BJ (cell line): Measurements from ENCODE around the gene PTPRM. TPM values are rescaled to one million over a fixed set of nuclear protein-coding genes. Genes with fewer than 3 reads are reported as not detected.

ENCODE experiments used
- CTCF ChIA-PET: fragments of 350-600 bp; formaldehyde crosslinking; extraction: SDS; loops from one replicate; lab custom pipeline; 2021; ENCODE audit warnings: antibody characterized with exemption, inconsistent platforms; lab: Yijun Ruan, JAX
- POLR2A ChIA-PET: fragments of 300-600 bp; sonication (Branson Sonifier 250); formaldehyde crosslinking; extraction: SDS; loops from one replicate; lab custom pipeline; 2021; ENCODE audit warnings: antibody characterized with exemption; lab: Charles Lee
- DNase-seq: peaks from one replicate; pipeline ENCODE4 v3.0.0-alpha.2; 2011; ENCODE audit warnings: low read depth
- H3K27me3 ChIP-seq: 2 replicates; pipeline ENCODE4 v1.6.0; 2011; ENCODE audit warnings: low read length; ENCODE audit not compliant: control insufficient read depth, insufficient read depth
- H3K36me3 ChIP-seq: 2 replicates; pipeline ENCODE4 v1.5.1; 2011; ENCODE audit warnings: low read length; ENCODE audit not compliant: control insufficient read depth, insufficient read depth
- H3K4me3 ChIP-seq: 2 replicates; pipeline ENCODE4 v1.5.1; 2011; ENCODE audit warnings: low read depth, mild to moderate bottlenecking, control low read depth, low read length
- polyA plus RNA-seq: library from polyadenylated mRNA; depleted of rRNA; stranded (reverse); fragments of >200 nt; gene quantifications from 2 replicates; pipeline ENCODE4 v1.2.3, GENCODE V29; 2011
- TF ChIP-seq, protein P1 (sequence below): IDR thresholded peaks from 2 replicates; pipeline ENCODE4 v1.5.1; 2011; ENCODE audit warnings: low read depth, mild to moderate bottlenecking, control low read depth, inconsistent platforms, low read length, moderate library complexity; ENCODE audit not compliant: insufficient read depth

The PTPRM gene
- polyA plus RNA-seq, 1 experiment: 149 TPM

DNA sequence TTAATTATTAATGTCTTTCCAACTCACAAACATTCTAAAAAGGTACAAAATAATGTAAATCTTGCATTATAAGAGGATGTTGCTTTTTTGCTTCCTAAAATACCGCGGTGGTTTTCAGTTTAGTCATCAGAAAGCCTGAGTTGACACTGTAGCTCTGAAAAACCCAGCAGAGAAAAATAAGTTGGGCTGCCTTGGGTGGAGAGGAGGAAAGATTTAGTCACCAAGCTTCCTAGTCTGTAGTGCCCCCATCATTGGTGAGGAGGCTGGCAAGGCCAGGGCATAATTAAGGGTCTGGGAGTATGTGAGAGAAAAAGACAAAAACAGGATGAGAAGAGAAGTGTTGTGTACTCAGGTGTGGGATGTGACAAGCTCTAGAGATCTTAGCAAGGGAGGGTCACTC is 5.7 kb downstream of the PTPRM start:
- DNase-seq: no peak
- ChIA-PET POLR2A (interaction anchor here (0.5 kb wide), 1 partner anchor 29 kb away, joined by 10 read pairs; no protein-coding TSS in a partner anchor), CTCF (interaction anchor here (1.9 kb wide), 1 partner anchor 36 kb away, joined by 7 read pairs; no protein-coding TSS in a partner anchor)
- Histone ChIP-seq H3K36me3 (no peaks in the 10 kb centered on the region), H3K27me3 (no peaks in the 10 kb centered on the region), H3K4me3 (no peak overlapping the region)
- TF ChIP-seq, protein P1, sequence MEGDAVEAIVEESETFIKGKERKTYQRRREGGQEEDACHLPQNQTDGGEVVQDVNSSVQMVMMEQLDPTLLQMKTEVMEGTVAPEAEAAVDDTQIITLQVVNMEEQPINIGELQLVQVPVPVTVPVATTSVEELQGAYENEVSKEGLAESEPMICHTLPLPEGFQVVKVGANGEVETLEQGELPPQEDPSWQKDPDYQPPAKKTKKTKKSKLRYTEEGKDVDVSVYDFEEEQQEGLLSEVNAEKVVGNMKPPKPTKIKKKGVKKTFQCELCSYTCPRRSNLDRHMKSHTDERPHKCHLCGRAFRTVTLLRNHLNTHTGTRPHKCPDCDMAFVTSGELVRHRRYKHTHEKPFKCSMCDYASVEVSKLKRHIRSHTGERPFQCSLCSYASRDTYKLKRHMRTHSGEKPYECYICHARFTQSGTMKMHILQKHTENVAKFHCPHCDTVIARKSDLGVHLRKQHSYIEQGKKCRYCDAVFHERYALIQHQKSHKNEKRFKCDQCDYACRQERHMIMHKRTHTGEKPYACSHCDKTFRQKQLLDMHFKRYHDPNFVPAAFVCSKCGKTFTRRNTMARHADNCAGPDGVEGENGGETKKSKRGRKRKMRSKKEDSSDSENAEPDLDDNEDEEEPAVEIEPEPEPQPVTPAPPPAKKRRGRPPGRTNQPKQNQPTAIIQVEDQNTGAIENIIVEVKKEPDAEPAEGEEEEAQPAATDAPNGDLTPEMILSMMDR: no peak

DNA sequence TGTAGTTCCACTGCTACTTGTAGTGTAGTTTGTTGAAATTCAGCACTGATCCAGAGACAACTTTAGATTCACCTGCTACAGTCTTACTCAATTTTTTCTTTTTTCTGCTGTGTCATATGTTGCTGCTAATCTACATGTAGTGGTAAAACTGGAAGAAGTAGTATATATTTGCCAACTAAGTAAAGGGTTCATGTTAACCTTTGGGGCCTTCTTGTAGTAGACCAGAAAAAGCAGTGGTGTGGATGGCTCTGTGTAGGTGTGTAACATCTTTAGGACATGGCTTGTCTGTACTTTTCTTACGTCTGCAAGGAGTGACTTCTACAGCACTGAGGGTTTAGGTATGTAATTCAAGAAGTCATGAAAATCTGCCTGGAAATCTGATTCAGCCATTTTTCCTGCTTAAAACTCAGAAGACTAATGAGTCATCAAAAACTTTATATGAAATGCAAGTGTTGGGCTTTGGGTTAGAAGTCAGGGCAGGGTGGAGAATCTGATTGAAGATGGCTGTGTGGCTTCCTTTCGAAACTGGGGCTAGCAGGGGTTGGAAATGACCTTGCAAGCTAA is 8.4 kb downstream of the PTPRM start:
- CTCF ChIA-PET: interaction anchor here (3.1 kb wide), 1 partner anchor 8 kb away, joined by 19 read pairs; the partner anchor contains the start of gene PTPRM
- POLR2A ChIA-PET: no interaction called here
- no peak for DNase-seq
- H3K27me3 ChIP-seq: no peaks in the 10 kb centered on the region
- TF ChIP-seq, protein P1: no peak
- H3K36me3 ChIP-seq: no peaks in the 10 kb centered on the region
- no peak overlapping the region for H3K4me3 ChIP-seq

DNA sequence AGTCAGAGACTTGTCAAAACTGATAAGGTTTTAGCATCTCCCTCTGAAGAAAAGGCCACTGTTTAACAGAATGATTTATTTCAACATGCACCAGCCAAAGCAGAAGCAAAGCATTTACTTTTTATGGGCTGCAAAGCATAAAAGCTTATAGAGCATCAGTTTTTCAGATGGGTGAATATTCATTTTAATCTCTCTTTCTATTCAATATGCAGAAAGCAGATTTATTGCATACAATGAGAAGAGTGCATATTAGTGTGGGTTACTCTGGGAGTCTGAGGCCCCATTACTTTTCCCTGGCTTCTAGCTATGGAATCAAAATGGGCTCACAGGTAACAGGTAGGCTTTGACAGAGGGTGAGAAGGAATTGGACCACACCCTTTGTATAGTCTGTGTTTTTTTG is 9.0 kb downstream of the PTPRM start:
- Histone ChIP-seq H3K36me3 (no peaks in the 10 kb centered on the region), H3K4me3 (no peak overlapping the region), H3K27me3 (no peaks in the 10 kb centered on the region)
- ChIA-PET POLR2A (no interaction called here), CTCF (interaction anchor here (3.1 kb wide), 1 partner anchor 9 kb away, joined by 19 read pairs; the partner anchor contains the start of gene PTPRM)
- DNase-seq: no peak
- TF ChIP-seq, protein P1: no peak

DNA sequence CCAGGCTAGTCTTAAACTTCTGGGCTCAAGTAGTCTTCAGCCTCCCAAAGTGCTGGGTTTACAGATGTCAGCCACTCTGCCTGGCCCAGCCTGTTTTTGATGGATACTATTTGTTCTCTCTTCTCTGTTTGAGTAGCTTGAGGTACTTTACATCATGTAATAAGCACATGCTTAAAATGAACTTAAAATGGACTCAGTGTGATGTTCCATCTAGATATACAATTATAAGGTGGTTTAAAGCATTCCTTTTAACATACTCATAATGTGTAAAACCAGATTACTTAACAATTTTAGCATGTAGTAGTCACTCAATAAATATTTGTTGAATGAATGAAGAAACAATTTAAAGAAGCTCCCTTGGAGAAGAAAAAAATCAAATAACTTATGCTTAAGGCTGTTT is 9.6 kb downstream of the PTPRM start:
- DNase-seq: peak; percentile 77
- Histone ChIP-seq H3K36me3 (no peaks in the 10 kb centered on the region), H3K4me3 (no peak overlapping the region), H3K27me3 (no peaks in the 10 kb centered on the region)
- ChIA-PET POLR2A (interaction anchor here (0.6 kb wide), 1 partner anchor 189 kb away, joined by 3 read pairs; no protein-coding TSS in a partner anchor), CTCF (interaction anchor here (0.5 to 3.1 kb wide), 3 partner anchors 10 to 660 kb away, joined by 3 to 19 read pairs (median 3); partner anchors contain the start of gene PTPRM)
- TF ChIP-seq, protein P1: no peak

DNA sequence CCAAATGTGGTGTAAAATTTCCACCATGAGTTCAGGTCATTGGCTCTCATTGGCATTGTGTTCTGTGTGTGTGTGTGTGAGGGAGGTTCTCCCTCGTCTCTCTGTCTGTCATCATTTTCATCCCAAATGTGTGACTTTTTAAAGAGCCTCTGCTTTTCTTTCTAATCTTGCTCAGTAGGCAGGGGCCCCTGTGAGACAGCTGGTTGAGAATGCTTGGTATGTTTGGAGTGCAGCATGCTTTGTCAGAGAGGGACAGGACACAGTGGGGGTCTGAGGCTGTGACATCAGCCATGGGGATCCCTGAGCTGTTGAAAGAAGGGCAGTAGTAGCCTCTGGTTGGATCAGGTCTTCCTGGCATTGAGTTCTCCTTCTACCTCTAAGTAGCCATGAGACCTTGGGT is 10.6 kb downstream of the PTPRM start:
- ChIA-PET POLR2A (interaction anchor here (0.5 kb wide), 1 partner anchor 11 kb away, joined by 3 read pairs; no protein-coding TSS in a partner anchor), CTCF (interaction anchor here (1.1 to 3.1 kb wide), 2 partner anchors 8 to 11 kb away, joined by 3 to 19 read pairs; partner anchors contain the start of gene PTPRM)
- DNase-seq: no peak
- Histone ChIP-seq H3K36me3 (no peaks in the 10 kb centered on the region), H3K4me3 (no peak overlapping the region), H3K27me3 (no peaks in the 10 kb centered on the region)
- TF ChIP-seq, protein P1: no peak
